Esophagus (tissue), 2 donors: ENCODE measurements around the gene FAM89A. TPM values are rescaled to one million over a fixed set of nuclear protein-coding genes. Genes with fewer than 3 reads are reported as not detected.
"Not testable (repeated sequence)": the region's sequence is repeated elsewhere in the genome, so short reads cannot be mapped to it uniquely, and the experiment has no call there.

Source experiments
- H3K27ac ChIP-seq, 2 donors: one replicate each; pipeline ENCODE4 v1.5.1; 2013; ENCODE audit warnings: low read depth in 2 of 2, mild to moderate bottlenecking in 2 of 2, inconsistent platforms in 1 of 2, low read length in 1 of 2, moderate library complexity in 1 of 2
- H3K27me3 ChIP-seq, 2 donors: one replicate each; pipeline ENCODE4 v1.6.1; 2013; ENCODE audit warnings: low read length in 2 of 2, control low read depth in 1 of 2, mild to moderate bottlenecking in 1 of 2; ENCODE audit not compliant: insufficient read depth in 2 of 2, control insufficient read depth in 1 of 2
- H3K36me3 ChIP-seq, 2 donors: one replicate each; pipeline ENCODE4 v1.6.1; 2013; ENCODE audit warnings: low read length in 1 of 2; ENCODE audit not compliant: control insufficient read depth in 2 of 2, insufficient read depth in 2 of 2
- H3K4me1 ChIP-seq, 2 donors: one replicate each; pipeline ENCODE4 v1.6.1; 2013; ENCODE audit warnings: low read length in 1 of 2; ENCODE audit not compliant: control insufficient read depth in 2 of 2, insufficient read depth in 2 of 2
- H3K4me3 ChIP-seq, 2 donors: one replicate each; pipeline ENCODE4 v1.5.1; 2013; ENCODE audit warnings: low read length in 2 of 2, mild to moderate bottlenecking in 2 of 2, low read depth in 1 of 2, moderate library complexity in 1 of 2
- H3K9me3 ChIP-seq, 2 donors: one replicate each; pipeline ENCODE4 v1.6.1; 2013; ENCODE audit warnings: mild to moderate bottlenecking in 2 of 2, low read depth in 1 of 2, low read length in 1 of 2, moderate library complexity in 1 of 2; ENCODE audit not compliant: control insufficient read depth in 2 of 2, insufficient read depth in 1 of 2
- WGBS, 2 donors: extraction: QIAGEN DNeasy Blood & Tissue Kit; methylation state at CpG; one replicate each; pipeline ENCODE4 v1.1.7; 2013; 5-methylcytosine and 5-hydroxymethylcytosine counted together
- polyA plus RNA-seq, 2 donors: library from polyadenylated mRNA; stranded (reverse); fragments of 200-250 nt; gene quantifications; one replicate each; pipeline ENCODE4 v1.2.3, GENCODE V29; 2013
- donor health status: healthy with polysubstance abuse.
- donor health status: Bipolar disorder and iron deficiency.

FAM89A gene
- polyA plus RNA-seq, 2 donors, result 6.1 to 6.7 TPM

- no peak overlapping the region for H3K4me3 ChIP-seq
- WGBS, 2 donors, result 65 to 88% methylated on average over 1 of the region's 1 CpG
- no peaks in the 10 kb centered on the region for H3K27me3 ChIP-seq
- no peaks in the 10 kb centered on the region for H3K4me1 ChIP-seq
- H3K27ac ChIP-seq, result no peak overlapping the region
- no peaks in the 10 kb centered on the region for H3K9me3 ChIP-seq
- no peaks in the 10 kb centered on the region for H3K36me3 ChIP-seq
Observed at GRCh38 chr1:231059566-231060193, 19.6 kb upstream of the FAM89A start.

DNA sequence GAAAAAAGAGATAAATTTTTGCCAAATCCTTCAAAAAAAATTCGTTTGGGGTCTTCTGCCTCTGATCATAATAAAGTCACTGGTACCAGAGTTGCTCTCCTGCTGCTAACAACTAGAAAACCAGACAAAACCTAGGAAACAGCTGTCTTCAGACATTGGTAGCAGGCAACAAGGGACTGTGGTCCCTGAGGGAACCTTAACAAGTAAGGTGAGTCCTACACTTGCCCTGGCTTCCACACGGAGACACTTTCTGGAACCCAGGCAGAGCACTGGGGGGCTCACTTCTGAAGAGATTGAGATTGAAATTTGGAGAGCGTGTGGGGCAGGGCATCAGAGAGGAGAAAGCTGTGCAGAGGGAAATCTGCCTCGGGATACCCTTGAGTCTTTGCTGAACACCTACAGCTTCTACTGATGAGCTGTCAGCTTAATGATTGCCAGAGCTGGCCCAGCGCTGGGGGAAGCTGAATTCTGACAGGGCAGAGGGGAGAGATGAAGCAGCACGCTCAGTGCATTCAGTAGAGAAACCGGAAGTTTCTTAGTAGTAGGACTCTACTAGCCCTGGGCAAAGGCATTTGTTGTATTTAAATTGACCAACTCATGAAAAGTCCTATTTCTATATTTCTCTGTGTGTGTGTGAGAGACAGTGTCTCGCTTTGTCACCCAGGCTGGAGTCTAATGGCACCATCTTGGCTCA lies 18.5 kb upstream of the FAM89A start:
- Histone ChIP-seq H3K27ac (no peak overlapping the region), H3K4me3 (no peak overlapping the region), H3K36me3 (no peaks in the 10 kb centered on the region), H3K4me1 (no peaks in the 10 kb centered on the region), H3K9me3 (no peaks in the 10 kb centered on the region), H3K27me3 (no peaks in the 10 kb centered on the region)
- WGBS, 2 donors, result 66 to 70% methylated on average over 8 of the region's 8 CpGs

DNA sequence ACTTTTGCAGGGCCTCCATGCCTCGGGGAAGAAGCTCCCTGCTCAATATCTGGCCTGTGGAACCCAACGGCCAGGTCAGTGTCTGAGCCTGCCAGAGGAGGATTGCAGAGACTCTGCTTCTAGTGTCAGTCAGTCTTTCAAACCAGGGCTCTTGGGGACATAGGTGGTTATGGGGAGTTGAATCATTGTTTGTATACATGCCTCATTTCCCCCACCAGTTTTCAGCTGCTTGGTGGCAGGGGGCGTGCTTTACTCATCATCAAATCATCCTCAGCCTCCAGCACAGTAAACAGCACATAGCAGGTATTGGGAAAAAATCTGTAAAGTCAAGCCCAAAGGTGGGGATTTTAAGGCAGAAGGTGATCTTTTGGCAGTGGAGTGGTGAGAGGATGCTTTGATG lies 17.4 kb upstream of the FAM89A start:
- H3K4me3 ChIP-seq, result no peak overlapping the region
- 84 to 87% methylated on average over 3 of the region's 3 CpGs for WGBS, 2 donors
- no peaks in the 10 kb centered on the region for H3K4me1 ChIP-seq
- H3K9me3 ChIP-seq, result no peaks in the 10 kb centered on the region
- H3K27me3 ChIP-seq, result no peaks in the 10 kb centered on the region
- H3K36me3 ChIP-seq, result no peaks in the 10 kb centered on the region
- H3K27ac ChIP-seq, result no peak overlapping the region

GRCh38 chr1:231055271-231055670 lies 15.2 kb upstream of the FAM89A start:
- Histone ChIP-seq H3K9me3 (no peaks in the 10 kb centered on the region), H3K27ac (no peak overlapping the region), H3K36me3 (no peaks in the 10 kb centered on the region), H3K27me3 (no peaks in the 10 kb centered on the region), H3K4me3 (no peak overlapping the region), H3K4me1 (no peaks in the 10 kb centered on the region)

GRCh38 chr1:231053493-231054162 lies 13.6 kb upstream of the FAM89A start:
- no peak overlapping the region for H3K27ac ChIP-seq
- H3K4me1 ChIP-seq, result no peaks in the 10 kb centered on the region
- H3K9me3 ChIP-seq, result no peaks in the 10 kb centered on the region
- no peak overlapping the region for H3K4me3 ChIP-seq
- WGBS, 2 donors, result 2% methylated on average over 7 of the region's 7 CpGs
- H3K36me3 ChIP-seq, result no peaks in the 10 kb centered on the region
- H3K27me3 ChIP-seq, result no peaks in the 10 kb centered on the region

- 92 to 95% methylated on average over 8 of the region's 8 CpGs for WGBS, 2 donors
- Histone ChIP-seq H3K27ac (no peak overlapping the region), H3K36me3 (no peaks in the 10 kb centered on the region)
Observed at GRCh38 chr1:231052777-231053176, 12.7 kb upstream of the FAM89A start.

DNA sequence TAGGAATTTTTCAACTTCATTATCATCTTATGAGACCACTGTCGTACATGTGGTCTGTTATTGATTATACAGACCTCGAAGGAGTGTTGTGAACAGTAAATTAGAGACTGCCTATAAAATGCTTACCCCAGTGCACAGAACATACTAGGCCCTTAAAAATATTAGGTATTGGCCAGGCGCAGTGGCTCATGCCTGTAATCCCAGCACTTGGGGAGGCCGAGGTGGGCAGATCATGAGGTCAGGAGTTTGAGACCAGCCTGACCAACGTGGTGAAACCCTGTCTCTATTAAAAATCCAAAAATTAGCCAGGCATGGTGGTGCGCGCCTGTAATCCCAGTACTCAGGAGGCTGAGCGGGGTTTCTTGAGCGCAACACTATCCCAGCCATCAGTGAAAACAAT lies 10.9 kb upstream of the FAM89A start:
- not testable (repeated sequence) for H3K4me3 ChIP-seq, H3K36me3 ChIP-seq, H3K9me3 ChIP-seq, H3K27ac ChIP-seq, H3K27me3 ChIP-seq, H3K4me1 ChIP-seq
- 83 to 88% methylated on average over 9 of the region's 9 CpGs for WGBS, 2 donors

More at GRCh38 chr1:231052777-231053176, 12.7 kb upstream of the FAM89A start:
- Histone ChIP-seq H3K4me1 (no peaks in the 10 kb centered on the region), H3K9me3 (no peaks in the 10 kb centered on the region), H3K27me3 (no peaks in the 10 kb centered on the region), H3K4me3 (no peak overlapping the region)

DNA sequence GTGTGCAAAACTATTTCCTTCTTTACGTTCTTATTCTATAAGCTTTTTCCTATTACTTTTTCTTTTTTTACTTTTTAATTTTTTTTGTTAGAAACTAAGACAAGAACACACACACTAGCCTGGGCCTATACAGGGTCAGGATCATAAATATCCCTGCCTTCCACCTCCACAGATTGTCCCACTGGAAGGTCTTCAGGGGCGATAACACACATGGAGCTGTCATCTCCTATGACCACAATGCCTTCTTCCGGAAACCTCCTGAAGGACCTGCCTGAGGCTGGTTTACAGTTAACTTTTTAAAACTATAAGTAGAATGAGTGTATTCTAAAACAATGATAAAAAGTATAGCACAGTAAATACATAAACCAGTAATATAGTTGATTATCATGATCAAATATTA lies 10.3 kb upstream of the FAM89A start:
- Histone ChIP-seq H3K36me3 (no peaks in the 10 kb centered on the region), H3K27ac (no peak overlapping the region), H3K4me3 (no peak overlapping the region), H3K4me1 (no peaks in the 10 kb centered on the region), H3K27me3 (no peaks in the 10 kb centered on the region), H3K9me3 (no peaks in the 10 kb centered on the region)
- WGBS, 2 donors, result 69 to 83% methylated on average over 3 of the region's 3 CpGs

GRCh38 chr1:231049121-231049979 lies 9.3 kb upstream of the FAM89A start:
- 67 to 68% methylated on average over 10 of the region's 10 CpGs for WGBS, 2 donors
- H3K9me3 ChIP-seq, result no peaks in the 10 kb centered on the region
- H3K4me1 ChIP-seq, result no peaks in the 10 kb centered on the region
- no peaks in the 10 kb centered on the region for H3K36me3 ChIP-seq
- H3K27me3 ChIP-seq, result no peaks in the 10 kb centered on the region
- H3K27ac ChIP-seq, result no peak overlapping the region
- no peak overlapping the region for H3K4me3 ChIP-seq
